NCI-H2196 treated with DMSO at 0.1 percent for 48 hours (cell line): ENCODE measurements around the gene ARFGAP1.

Experiments used
- DNase-seq: peaks from one replicate; lab custom pipeline; 2025; ENCODE audit not compliant: unreplicated experiment; lab: John Stamatoyannopoulos, UW

ARFGAP1 gene

GRCh38 chr20:63277466-63278272, 5.1 kb downstream of the ARFGAP1 start:
- DNase-seq: no peak

- DNase-seq: no peak
Observed at GRCh38 chr20:63278661-63279060, 6.0 kb downstream of the ARFGAP1 start.

GRCh38 chr20:63279931-63280330, 7.3 kb downstream of the ARFGAP1 start:
- DNase-seq: no peak

GRCh38 chr20:63280371-63280770, 7.8 kb downstream of the ARFGAP1 start:
- DNase-seq: no peak

GRCh38 chr20:63280929-63281545, 8.4 kb downstream of the ARFGAP1 start:
- peak; percentile 8 for DNase-seq

GRCh38 chr20:63281742-63282665, 9.4 kb downstream of the ARFGAP1 start:
- no peak for DNase-seq

GRCh38 chr20:63282946-63283345, 10.3 kb downstream of the ARFGAP1 start:
- no peak for DNase-seq

- DNase-seq: no peak
Observed at GRCh38 chr20:63283397-63284082, 10.9 kb downstream of the ARFGAP1 start.

GRCh38 chr20:63284083-63284440, 11.4 kb downstream of the ARFGAP1 start:
- DNase-seq: no peak

- DNase-seq: no peak
Observed at GRCh38 chr20:63284544-63284949, 11.9 kb downstream of the ARFGAP1 start.

GRCh38 chr20:63284981-63285524, 12.4 kb downstream of the ARFGAP1 start:
- DNase-seq: no peak

GRCh38 chr20:63285636-63286615, 13.3 kb downstream of the ARFGAP1 start:
- no peak for DNase-seq

GRCh38 chr20:63286781-63287696, 14.4 kb downstream of the ARFGAP1 start:
- no peak for DNase-seq

- DNase-seq: no peak
Observed at GRCh38 chr20:63287697-63288580, 15.3 kb downstream of the ARFGAP1 start.

GRCh38 chr20:63288581-63289251, 16.1 kb downstream of the ARFGAP1 start:
- no peak for DNase-seq

- DNase-seq: no peak
Observed at GRCh38 chr20:63289311-63290135, 16.9 kb downstream of the ARFGAP1 start.
